NCI-H524 (cell line): ENCODE results near the gene HMCN2.
"Not testable (repeated sequence)": the region's sequence is repeated elsewhere in the genome, so short reads cannot be mapped to it uniquely, and the experiment has no call there.

Experiments used
- DNase-seq, 2 experiments: peaks; one replicate each; lab custom pipeline; 2025; lab: John Stamatoyannopoulos, UW

HMCN2 gene

GRCh38 chr9:130432796-130433167 lies 167.2 kb downstream of the HMCN2 start:
- DNase-seq = peak in 1 of 2 experiments; percentile 41

GRCh38 chr9:130433168-130433946 lies 167.8 kb downstream of the HMCN2 start:
- DNase-seq = peak; percentile 35 to 64

GRCh38 chr9:130433947-130434262 lies 168.3 kb downstream of the HMCN2 start:
- DNase-seq = no peak

GRCh38 chr9:130434656-130435055 lies 169.1 kb downstream of the HMCN2 start:
- not testable (repeated sequence) for DNase-seq

GRCh38 chr9:130437011-130437789 lies 171.6 kb downstream of the HMCN2 start:
- no peak for DNase-seq

GRCh38 chr9:130438382-130438981 lies 172.9 kb downstream of the HMCN2 start:
- no peak for DNase-seq

- DNase-seq = no peak
Observed at GRCh38 chr9:130441031-130441430, 175.5 kb downstream of the HMCN2 start.

GRCh38 chr9:130442746-130443455 lies 177.3 kb downstream of the HMCN2 start:
- DNase-seq = no peak

- no peak for DNase-seq
Observed at GRCh38 chr9:130443456-130443801, 177.9 kb downstream of the HMCN2 start.

GRCh38 chr9:130443840-130444492 lies 178.4 kb downstream of the HMCN2 start:
- no peak for DNase-seq

GRCh38 chr9:130444565-130445221 lies 179.1 kb downstream of the HMCN2 start, which contains the start of gene ASS1:
Gene ASS1 (plus strand): TSS chr9:130444961. CDS start chr9:130452229, 7,268 bp downstream.
- DNase-seq = peak; percentile 72 to 85

- DNase-seq = peak in 1 of 2 experiments; percentile 53
Observed at GRCh38 chr9:130445268-130445983, 179.9 kb downstream of the HMCN2 start.

- peak; percentile 61 to 71 for DNase-seq
Observed at GRCh38 chr9:130446101-130446861, 180.7 kb downstream of the HMCN2 start.

GRCh38 chr9:130447193-130447816 lies 181.7 kb downstream of the HMCN2 start:
- DNase-seq = peak; percentile 56 to 66

- peak; percentile 53 to 83 for DNase-seq
Observed at GRCh38 chr9:130448035-130448624, 182.6 kb downstream of the HMCN2 start.

GRCh38 chr9:130448771-130449603 lies 183.4 kb downstream of the HMCN2 start:
- DNase-seq = no peak

GRCh38 chr9:130450344-130451003 lies 184.9 kb downstream of the HMCN2 start:
- DNase-seq = peak in 1 of 2 experiments; percentile 46
